H7 (cell line): ENCODE results near the gene B3GALNT1. TPM values are rescaled to one million over a fixed set of nuclear protein-coding genes. Genes with fewer than 3 reads are reported as not detected.

Experiments
- DNase-seq: peaks from one replicate; pipeline ENCODE4 v3.0.0; 2012
- H3K27me3 ChIP-seq: 2 replicates; pipeline ENCODE4 v1.6.0; 2011; ENCODE audit warnings: mild to moderate bottlenecking, low read length; ENCODE audit not compliant: control insufficient read depth, insufficient read depth
- H3K36me3 ChIP-seq: replicated peaks from 2 replicates; pipeline ENCODE4 v1.5.1; 2011; ENCODE audit warnings: low read length; ENCODE audit not compliant: control insufficient read depth, insufficient read depth
- H3K4me3 ChIP-seq: 2 replicates; pipeline ENCODE4 v1.5.1; 2011; ENCODE audit warnings: low read depth, mild to moderate bottlenecking, control low read depth, low read length, moderate library complexity; ENCODE audit not compliant: insufficient read depth
- total RNA-seq: library from RNA; depleted of rRNA; stranded (reverse); fragments of >200 nt; shearing (Covaris generic); gene quantifications from 2 replicates; pipeline ENCODE4 v1.2.3, GENCODE V29; 2014

Gene B3GALNT1
- total RNA-seq, 1 experiment from 2014 or later = 5.4 TPM

DNA sequence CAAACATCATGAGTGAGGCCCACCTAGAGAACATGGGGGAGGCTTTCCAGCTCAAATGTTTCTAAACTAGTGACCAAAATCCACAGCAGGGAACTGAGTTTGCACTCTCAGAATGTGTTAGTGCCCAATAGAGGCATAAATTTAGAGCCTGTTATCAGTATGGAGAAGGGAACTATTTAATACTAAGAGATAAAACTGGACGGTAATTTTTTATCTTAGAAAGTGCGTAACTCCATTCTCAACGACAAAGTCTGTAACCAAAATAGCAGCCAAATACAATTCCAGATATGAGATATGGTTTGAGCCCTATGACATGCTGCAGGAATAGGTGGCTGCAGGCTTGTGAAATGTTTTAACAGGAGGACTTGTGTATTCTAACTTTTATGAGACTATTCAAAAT lies 3.5 kb downstream of the B3GALNT1 start:
- peaks cover 19% of the 10 kb centered on the region for H3K27me3 ChIP-seq
- peaks cover 2% of the 10 kb centered on the region for H3K36me3 ChIP-seq
- no peak overlapping the region for H3K4me3 ChIP-seq
- DNase-seq = no peak

GRCh38 chr3:161100994-161101393 lies 4.2 kb downstream of the B3GALNT1 start:
- Histone ChIP-seq H3K4me3 (no peak overlapping the region), H3K36me3 (peaks cover 2% of the 10 kb centered on the region), H3K27me3 (peaks cover 19% of the 10 kb centered on the region)
- DNase-seq = no peak

- H3K36me3 ChIP-seq = peaks cover 2% of the 10 kb centered on the region
- no peak overlapping the region for H3K4me3 ChIP-seq
- peak; percentile 62 for DNase-seq
- H3K27me3 ChIP-seq = no peaks in the 10 kb centered on the region
These were observed 8.3 kb downstream of the B3GALNT1 start for GRCh38 chr3:161096771-161097367.

DNA sequence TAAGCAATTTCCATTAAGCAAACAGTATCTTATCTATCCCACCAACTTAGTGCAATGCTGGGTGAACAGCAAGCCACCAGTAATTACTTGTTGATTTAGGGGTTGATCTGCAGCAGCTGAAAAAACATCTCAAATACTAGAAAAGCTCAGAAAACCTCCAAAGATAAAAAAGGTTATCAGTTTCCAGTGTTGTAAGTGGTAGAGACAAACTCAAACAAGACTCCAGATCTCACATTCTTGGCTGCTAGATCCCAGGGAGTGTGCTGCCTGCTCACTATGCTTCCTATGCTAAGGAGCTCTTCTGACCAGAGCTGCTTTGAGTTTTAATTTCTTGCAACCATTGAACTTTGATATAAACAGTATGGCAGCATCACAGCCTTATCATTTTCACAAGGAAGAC lies 11.3 kb downstream of the B3GALNT1 start:
- no peak for DNase-seq
- Histone ChIP-seq H3K4me3 (no peak overlapping the region), H3K27me3 (no peaks in the 10 kb centered on the region), H3K36me3 (no peaks in the 10 kb centered on the region)

- no peak for DNase-seq
- no peak overlapping the region for H3K4me3 ChIP-seq
These were observed 20.9 kb downstream of the B3GALNT1 start for GRCh38 chr3:161084277-161084676.

GRCh38 chr3:161083131-161083530 lies 22.0 kb downstream of the B3GALNT1 start:
- no peak overlapping the region for H3K4me3 ChIP-seq
- no peaks in the 10 kb centered on the region for H3K36me3 ChIP-seq
- DNase-seq = no peak
- H3K27me3 ChIP-seq = no peaks in the 10 kb centered on the region

More at GRCh38 chr3:161084277-161084676, 20.9 kb downstream of the B3GALNT1 start:
- Histone ChIP-seq H3K27me3 (no peaks in the 10 kb centered on the region), H3K36me3 (no peaks in the 10 kb centered on the region)

DNA sequence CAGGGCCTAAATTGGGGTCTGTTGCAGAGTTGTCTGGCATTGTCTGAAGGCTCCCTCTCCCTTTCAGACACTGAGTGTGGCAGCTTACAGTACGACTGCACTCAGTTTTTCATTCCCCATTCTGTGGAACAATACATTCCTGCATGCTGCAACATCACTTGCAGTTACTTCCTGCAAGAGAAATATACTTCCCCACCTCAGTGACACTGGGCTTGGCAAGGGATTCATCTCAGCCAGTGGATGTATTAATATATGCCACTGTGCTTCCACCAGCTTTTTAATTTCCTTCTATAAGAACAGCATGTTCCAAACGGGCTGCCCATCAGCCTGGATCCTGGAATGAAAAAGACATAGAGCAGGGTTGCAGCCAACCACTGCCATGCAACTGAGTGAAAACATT lies 23.1 kb downstream of the B3GALNT1 start:
- no peak for DNase-seq
- no peaks in the 10 kb centered on the region for H3K27me3 ChIP-seq
- H3K4me3 ChIP-seq = no peak overlapping the region
- no peaks in the 10 kb centered on the region for H3K36me3 ChIP-seq

DNA sequence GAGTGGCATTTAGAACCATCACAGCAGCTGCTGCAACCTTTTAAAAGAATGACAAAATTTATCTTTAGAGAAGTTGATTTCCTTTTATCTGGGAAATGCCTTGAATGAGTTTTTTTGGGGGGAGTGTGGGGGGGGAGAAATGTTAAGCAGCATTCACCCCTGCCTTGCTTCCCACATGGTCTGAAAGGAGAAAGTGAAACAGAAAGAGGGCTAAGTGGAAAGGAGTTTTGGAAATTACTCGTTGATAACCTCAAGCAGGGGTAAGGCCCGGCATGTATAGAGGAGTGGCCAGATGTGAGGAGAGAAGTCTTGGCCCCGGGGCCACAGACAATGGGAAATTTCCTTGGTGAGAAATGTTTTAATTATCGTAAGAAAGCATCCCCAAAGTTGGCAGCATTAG lies 23.5 kb downstream of the B3GALNT1 start:
- H3K36me3 ChIP-seq = no peaks in the 10 kb centered on the region
- no peak overlapping the region for H3K4me3 ChIP-seq
- DNase-seq = no peak
- no peaks in the 10 kb centered on the region for H3K27me3 ChIP-seq

DNA sequence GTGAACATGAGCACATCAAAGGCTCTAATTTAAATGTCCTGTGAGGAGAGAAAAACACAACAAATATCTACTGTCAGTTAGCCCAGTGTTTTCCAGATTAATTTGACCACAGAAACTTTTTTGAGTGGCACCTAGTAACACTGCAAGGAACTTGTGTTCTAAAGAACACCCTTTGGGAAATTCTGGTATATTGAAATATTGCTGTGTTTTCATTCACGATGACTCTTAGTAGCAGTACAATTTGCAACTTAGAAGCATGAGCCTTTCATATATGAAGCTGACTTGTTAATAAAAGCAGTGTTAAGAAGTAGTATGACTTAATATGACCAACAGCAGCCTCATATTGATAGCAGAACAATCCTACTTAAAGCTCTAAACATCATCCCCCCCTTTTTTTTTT lies 32.0 kb downstream of the B3GALNT1 start:
- Histone ChIP-seq H3K36me3 (no peaks in the 10 kb centered on the region), H3K27me3 (no peaks in the 10 kb centered on the region)
- DNase-seq = no peak

DNA sequence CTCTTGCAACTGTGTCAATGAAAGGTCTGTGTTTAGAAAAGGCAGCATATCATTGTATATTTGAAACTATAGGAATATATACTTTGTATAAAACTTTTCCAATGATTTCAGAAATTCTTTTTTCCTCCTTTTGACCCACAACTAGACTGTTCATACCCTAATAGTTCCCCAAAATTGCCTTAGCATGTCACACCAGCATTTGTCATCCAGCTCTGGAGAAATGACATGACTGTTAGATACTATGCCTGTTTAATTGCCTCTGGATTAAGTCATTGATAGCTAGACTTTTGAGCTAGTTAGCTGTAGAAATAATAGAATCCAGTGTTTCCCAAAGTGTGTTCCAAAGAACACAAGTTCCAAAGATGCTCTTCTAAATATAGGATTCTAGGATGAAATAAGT lies 32.4 kb downstream of the B3GALNT1 start:
- no peak for DNase-seq
- Histone ChIP-seq H3K4me3 (no peak overlapping the region), H3K27me3 (no peaks in the 10 kb centered on the region), H3K36me3 (no peaks in the 10 kb centered on the region)

More for the DNA sequence above, 32.0 kb downstream of the B3GALNT1 start:
- H3K4me3 ChIP-seq = no peak overlapping the region

- no peak for DNase-seq
- H3K27me3 ChIP-seq = no peaks in the 10 kb centered on the region
- H3K36me3 ChIP-seq = no peaks in the 10 kb centered on the region
- H3K4me3 ChIP-seq = no peak overlapping the region
These were observed 32.9 kb downstream of the B3GALNT1 start for GRCh38 chr3:161072211-161072621.

GRCh38 chr3:161070980-161071663 lies 34.0 kb downstream of the B3GALNT1 start:
- H3K36me3 ChIP-seq = no peaks in the 10 kb centered on the region
- H3K4me3 ChIP-seq = no peak overlapping the region
- H3K27me3 ChIP-seq = no peaks in the 10 kb centered on the region
- DNase-seq = no peak

DNA sequence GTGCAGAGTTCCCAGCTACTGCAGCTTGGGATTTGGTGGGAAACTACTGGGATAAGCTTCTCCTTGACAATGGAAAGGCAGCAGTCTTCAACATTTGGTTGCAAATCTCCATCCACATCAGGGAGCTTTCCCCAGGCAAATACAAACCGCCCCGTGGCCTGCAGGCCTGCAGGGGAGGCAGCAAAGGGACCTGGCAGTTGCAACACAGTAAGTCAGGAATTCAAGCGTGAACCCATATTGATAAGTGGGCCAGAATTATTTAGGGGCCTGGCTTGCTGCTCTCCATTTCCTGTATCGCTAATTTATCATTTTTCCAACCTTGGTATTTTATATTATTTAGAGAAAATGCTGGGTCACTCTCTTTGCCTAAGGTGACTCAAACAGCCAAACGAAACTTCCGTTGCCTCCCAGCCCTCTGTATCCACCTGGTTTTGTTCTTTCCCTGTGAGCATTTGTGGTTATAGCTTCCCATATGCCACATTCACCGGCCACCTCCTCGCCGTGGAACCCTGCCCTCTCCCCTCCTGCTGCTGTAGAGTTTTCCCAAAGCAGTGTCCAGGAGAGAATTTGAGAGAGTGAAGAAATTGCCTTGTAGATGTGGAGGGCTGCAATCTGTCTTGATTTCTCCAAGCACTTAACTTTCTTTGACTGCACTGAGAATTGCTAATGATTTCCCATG lies 34.8 kb downstream of the B3GALNT1 start:
- no peaks in the 10 kb centered on the region for H3K27me3 ChIP-seq
- peak; percentile 12 for DNase-seq
- H3K4me3 ChIP-seq = no peak overlapping the region
- no peaks in the 10 kb centered on the region for H3K36me3 ChIP-seq

- Histone ChIP-seq H3K36me3 (no peaks in the 10 kb centered on the region), H3K4me3 (no peak overlapping the region), H3K27me3 (no peaks in the 10 kb centered on the region)
- DNase-seq = no peak
These were observed 35.5 kb downstream of the B3GALNT1 start for GRCh38 chr3:161069511-161070251.
